GM19372 (cell line): Measurements from ENCODE around the gene P2RX1.

Experiments
- ATAC-seq: cut with Tn5 transposase; IDR thresholded peaks from one replicate; pipeline ENCODE4 v1.9.1; 2021; ENCODE audit warnings: mild to moderate bottlenecking, low read depth, moderate library complexity; ENCODE audit not compliant: unreplicated experiment

P2RX1 gene

DNA sequence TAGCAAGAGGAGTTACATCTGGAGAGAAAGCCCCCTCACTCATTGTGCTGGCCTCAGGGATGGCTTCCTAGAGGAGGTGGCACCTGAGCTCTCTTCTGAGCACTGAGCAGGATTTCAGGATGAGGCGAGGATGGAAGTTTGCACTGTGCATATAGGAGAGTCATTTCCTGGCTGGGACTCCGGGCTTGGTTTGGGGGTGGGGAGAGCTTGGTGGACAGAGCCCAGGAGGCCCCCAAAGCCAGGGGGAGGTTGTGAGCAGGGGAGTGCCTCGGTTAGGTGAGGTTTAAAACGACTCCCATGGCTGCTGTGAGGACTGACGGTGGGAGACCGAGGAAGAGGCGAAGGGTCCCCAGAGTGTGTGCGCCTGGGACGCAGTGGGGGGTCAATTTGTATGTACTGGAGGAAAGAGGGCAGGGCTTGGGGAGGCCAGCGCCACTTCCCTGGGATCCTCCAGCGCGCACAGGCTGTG lies 24.6 kb downstream of the P2RX1 start:
- ATAC-seq: no peak

- no peak for ATAC-seq
These were observed 25.4 kb downstream of the P2RX1 start for GRCh38 chr17:3890878-3891219.

DNA sequence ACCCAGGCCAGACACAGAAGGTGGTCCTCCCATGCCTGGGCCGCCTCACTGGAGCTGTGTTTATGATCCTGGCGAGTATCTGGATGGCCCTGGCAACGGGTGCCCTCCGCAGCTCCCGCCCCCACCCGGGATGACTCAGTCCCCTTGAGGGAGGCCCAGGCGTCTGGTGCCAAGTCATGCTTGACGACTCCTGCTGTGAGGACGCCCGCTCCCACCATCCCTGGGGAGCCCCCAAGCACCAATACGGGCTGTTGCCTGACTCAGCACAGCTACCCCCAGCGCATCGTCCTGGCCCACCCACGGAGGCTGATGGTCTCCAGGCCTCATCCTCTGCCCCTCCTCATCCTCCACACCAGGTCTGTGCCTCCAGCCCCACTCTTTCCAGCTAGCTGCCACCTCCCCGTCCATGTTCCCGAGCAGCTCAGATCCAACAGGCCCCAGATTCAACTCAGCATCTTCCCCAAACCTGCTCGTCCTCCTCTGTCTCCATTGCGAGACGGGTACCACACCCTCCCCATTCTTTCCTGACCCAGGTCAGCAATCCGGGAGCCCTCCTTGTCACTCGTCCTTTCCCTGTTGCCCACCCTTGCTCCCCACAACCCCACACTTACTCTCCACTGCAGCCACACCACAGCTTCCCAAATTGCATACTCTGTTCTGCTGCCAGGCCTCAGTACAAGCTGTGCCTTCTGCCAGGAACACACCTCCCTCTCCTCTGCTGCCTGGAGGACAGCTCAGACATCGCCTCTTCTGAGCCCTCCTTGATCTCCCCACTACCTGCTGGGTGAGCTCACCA lies 26.0 kb downstream of the P2RX1 start:
- no peak for ATAC-seq

DNA sequence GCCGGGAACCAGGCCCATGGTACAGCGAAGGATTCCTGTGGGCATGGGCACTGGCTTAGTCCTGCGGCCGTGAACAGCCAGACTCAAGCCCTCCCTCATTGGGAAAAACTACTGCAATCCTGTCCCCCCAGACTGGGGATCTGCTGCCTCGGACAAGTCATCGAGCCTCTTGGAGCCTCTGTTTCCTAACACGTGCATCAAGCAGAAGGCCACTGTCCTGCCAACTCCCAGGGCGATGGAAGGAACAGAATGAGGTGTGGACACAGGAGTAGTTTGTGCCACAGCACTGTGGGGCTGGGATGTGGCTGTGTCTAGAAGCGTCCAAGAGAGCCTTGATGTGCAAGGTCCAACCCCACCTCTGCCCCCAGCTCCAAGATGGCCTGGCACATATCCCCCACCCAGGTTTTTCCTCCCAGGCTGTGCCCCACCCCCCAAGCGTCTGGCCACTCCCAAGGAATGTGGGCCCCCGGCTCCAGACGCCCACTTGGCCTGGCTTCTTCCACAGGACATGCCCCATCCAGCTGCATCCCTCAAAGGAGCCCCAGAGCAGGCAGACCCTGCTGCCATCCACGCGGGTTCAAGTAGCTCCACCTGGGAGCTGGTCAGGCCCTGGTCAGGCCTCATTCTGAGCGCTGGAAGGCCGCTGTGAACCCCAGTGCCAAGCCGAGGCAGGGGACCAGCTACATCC lies 26.8 kb downstream of the P2RX1 start:
- ATAC-seq: no peak

GRCh38 chr17:3888343-3889171 lies 27.7 kb downstream of the P2RX1 start:
- ATAC-seq: no peak

DNA sequence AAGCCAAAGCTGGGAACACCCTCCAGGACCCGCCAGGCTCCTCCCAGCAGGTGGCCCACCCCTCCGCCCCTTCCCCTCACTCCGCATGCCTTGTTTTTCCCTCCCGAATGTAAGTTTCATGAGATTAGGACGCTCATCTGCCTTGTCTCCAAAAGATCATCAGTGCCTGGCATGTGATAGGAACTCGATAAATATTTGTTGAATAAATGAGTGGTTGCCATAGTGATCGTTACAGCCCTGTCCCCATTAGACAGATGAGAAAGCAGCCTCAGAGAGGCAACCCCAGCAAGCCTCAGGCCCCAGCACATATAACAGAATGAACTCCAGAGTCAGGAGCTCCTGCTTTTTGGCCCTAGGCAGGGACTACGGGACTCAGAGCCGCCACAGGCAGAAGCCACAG lies 28.5 kb downstream of the P2RX1 start:
- ATAC-seq: no peak

GRCh38 chr17:3887394-3887793 lies 28.9 kb downstream of the P2RX1 start:
- ATAC-seq: no peak

GRCh38 chr17:3886776-3887175 lies 29.5 kb downstream of the P2RX1 start:
- no peak for ATAC-seq

GRCh38 chr17:3885970-3886369 lies 30.3 kb downstream of the P2RX1 start:
- ATAC-seq: no peak

- no peak for ATAC-seq
These were observed 31.0 kb downstream of the P2RX1 start for GRCh38 chr17:3885271-3885670.

DNA sequence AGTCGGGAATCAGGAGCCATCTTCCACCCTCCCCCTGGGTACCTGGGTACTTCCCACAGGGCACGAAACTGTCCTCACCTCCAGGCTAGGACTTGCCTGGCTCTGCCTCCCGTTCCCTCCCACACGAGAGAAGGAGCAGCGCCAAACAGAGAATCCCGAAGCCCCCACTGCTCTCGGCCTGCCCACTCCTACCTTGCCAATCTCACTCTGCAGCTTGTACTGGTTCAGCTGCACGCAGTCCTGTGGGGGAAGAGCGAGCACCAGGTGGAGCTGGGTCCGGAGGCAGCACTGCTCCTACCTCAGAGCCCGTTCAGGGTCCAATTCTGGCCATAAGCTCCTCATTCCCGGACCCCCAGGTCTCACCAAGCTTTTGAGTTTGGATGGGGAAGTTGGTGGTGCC lies 32.1 kb downstream of the P2RX1 start:
- ATAC-seq: no peak

GRCh38 chr17:3882276-3882675 lies 34.0 kb downstream of the P2RX1 start:
- no peak for ATAC-seq

DNA sequence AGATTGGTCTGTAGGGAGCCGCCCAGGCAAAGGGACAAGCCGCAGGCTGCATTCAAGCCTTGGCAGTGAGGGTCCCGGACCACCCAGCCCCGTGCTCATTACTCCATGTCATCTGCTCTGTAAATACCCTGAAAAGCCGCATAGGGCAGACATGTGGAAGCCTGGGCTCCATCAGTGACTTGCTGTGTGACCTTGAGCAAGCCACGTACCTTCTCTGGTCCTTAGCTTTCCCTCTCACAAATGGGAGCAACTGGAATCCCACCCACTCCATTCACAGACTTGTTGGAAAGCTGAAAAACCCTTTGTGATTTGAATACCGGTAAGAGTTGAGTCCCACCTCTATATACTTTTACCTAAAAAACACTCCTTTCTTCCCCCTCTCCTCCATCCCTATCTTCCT lies 35.3 kb downstream of the P2RX1 start:
- ATAC-seq: no peak

DNA sequence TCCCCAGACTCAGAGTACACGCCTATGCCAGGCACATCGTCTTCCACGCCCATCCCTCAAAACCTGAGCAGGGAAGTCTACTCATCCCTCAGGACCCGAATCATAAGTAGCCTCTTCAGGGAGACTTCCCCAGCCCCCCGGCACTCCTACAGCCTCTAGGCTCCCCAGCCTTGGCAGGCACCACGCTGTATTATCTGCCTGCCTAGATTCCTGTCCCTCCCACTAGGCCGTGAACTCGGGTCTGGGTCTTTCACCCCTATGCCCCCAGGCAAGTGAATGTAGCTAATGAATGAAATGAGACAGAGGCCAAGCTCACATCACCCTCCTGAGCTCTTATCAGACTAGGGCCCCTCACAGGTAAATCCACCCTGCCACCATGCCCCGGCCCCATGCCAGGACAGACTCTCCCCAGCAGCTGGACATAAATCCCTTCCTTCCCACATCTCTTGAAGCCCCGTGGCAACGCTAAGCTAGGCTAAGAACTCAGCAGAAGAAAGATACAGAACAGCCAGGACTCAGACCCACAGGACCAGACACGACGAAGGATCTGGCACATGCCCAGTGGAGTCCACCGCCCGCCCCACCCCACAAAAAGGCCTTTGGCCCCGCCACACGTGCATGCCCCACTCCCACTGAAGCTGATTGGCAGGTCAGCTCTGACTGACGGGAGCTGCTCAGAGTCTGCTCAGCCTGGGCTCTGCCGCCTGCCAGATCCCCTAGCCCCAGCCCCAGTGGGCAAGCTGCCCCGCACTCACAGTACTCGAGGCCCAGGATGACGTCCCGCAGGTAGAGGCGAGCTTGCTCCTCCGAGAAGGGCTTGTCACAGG lies 36.5 kb downstream of the P2RX1 start:
- ATAC-seq: no peak

GRCh38 chr17:3879186-3879585 lies 37.1 kb downstream of the P2RX1 start:
- ATAC-seq: no peak

- ATAC-seq: no peak
These were observed 39.0 kb downstream of the P2RX1 start for GRCh38 chr17:3877220-3877619.

- ATAC-seq: no peak
These were observed 40.9 kb downstream of the P2RX1 start for GRCh38 chr17:3875317-3875716.

DNA sequence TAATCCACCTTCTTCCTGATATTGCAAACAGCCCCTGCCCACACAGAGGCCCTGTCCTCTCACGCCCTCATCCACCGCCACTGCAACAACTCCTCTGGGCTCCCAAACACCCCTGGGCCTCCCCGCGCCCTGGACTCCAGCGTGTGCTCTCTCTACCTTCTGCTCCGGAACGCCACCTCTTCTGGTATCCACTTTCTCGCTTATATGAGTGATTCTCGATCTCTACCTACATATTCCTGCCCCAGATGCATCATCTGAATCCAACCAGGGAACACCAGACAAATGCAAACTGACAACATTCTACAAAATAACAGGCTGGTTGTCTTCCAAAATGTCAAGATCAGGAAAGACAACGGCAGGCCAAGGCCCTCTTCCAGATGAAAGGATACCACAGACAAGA lies 42.4 kb downstream of the P2RX1 start:
- no peak for ATAC-seq

GRCh38 chr17:3870871-3871306 lies 45.4 kb downstream of the P2RX1 start:
- no peak for ATAC-seq

DNA sequence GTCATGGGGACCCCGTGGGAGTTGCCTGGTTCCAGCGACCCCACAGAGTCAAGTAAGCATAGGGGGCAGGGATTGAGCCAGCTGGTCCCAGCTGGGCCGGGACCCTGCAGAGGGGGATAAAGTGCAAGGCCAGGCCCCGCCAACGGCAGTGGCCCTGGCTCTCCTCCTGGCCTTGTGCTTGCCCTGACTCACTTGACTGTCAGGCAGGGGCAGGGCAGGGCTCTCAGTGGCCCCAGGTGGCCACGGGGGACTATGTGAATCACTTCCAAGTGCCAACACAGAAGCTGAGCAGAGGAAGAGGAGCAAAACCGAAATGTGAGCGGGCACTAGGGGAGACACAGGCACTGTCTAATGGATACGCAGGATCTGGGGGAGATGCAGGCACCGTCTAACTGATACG lies 48.7 kb downstream of the P2RX1 start:
- no peak for ATAC-seq
